Measurements from ENCODE around the gene ENPP3.

DNA sequence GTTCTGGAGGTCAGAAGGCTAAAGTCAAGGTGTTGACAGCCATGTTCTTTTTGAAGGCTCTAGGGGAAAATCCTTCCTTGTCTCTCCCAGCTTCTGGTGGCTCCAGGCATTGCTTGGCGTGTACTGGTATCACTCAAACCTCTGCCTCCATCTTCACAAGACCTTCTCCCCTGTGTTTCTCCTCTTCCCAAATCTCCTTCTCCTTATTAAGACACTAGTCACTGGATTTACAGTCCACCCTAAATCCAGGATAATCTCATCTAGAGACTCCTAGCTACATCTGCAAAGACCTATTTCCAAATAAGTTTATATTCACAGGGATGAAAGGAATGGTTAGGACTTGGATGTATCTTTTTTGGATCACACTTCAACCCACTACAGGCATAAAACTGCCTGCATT is 99.7 kb downstream of the ENPP3 start:
- TF ChIP-seq CTCF (IDR thresholded peaks at IDR 0.05) = no peak
- no peak for TF ChIP-seq POLR2AphosphoS5 (IDR thresholded peaks at IDR 0.05; ENCODE audit: insufficient read depth in 1 of 2, low read depth in 1 of 2)
